HCT116 (cell line): ENCODE results near the gene PDXK.

Experiments used
- ATF3 ChIP-seq: IDR thresholded peaks from 2 replicates; pipeline ENCODE4 v1.6.1; 2012
- CTCF ChIP-seq, 3 experiments: fragments of 200-600 bp in 1 of 3; sonication (generic) in 1 of 3; IDR thresholded peaks in 2 of 3; conservative IDR thresholded peaks in 1 of 3; 2 replicates each; pipeline ENCODE4 v1.5.1; 2012 to 2017; ENCODE audit warnings: low read depth in 2 of 3, low read length in 2 of 3, antibody characterized with exemption in 1 of 3, borderline replicate concordance in 1 of 3, control low read depth in 1 of 3, mild to moderate bottlenecking in 1 of 3, mixed read lengths in 1 of 3, mixed run types in 1 of 3, moderate library complexity in 1 of 3; ENCODE audit not compliant: insufficient read depth in 1 of 3
- EGR1 ChIP-seq: IDR thresholded peaks from 2 replicates; pipeline ENCODE4 v1.6.1; 2012; ENCODE audit warnings: low read depth
- FOSL1 ChIP-seq: IDR thresholded peaks from 2 replicates; pipeline ENCODE4 v1.6.1; 2012; ENCODE audit warnings: low read depth
- MAX ChIP-seq: IDR thresholded peaks from 2 replicates; pipeline ENCODE4 v1.6.1; 2012
- POLR2A ChIP-seq: IDR thresholded peaks from 2 replicates; pipeline ENCODE4 v1.7.0; 2011; ENCODE audit warnings: borderline replicate concordance; ENCODE audit not compliant: insufficient read depth, insufficient read length; ENCODE audit errors: extremely low read depth
- POLR2AphosphoS5 ChIP-seq: IDR thresholded peaks from 2 replicates; pipeline ENCODE4 v1.6.1; 2011; ENCODE audit warnings: mild to moderate bottlenecking, low read depth, low read length, moderate library complexity
- SIN3A ChIP-seq: IDR thresholded peaks from 2 replicates; pipeline ENCODE4 v1.6.1; 2012; ENCODE audit warnings: low read depth
- YY1 ChIP-seq: IDR thresholded peaks from 2 replicates; pipeline ENCODE4 v1.6.1; 2011; ENCODE audit warnings: low read length, low read depth, moderate library complexity, mild to moderate bottlenecking; ENCODE audit not compliant: insufficient replicate concordance; ENCODE audit errors: extremely low read depth
- ZFX ChIP-seq: fragments of 450-650 bp; IDR thresholded peaks from 2 replicates; pipeline ENCODE4 v1.6.1; 2017

- TF ChIP-seq FOSL1 (no peak), MAX (no peak), POLR2A (no peak), POLR2AphosphoS5 (no peak), ZFX (no peak), CTCF (IDR thresholded peaks at IDR 0.05 in 2 of 3, conservative IDR thresholded peaks at IDR 0.05 in 1 of 3; ENCODE audit: borderline replicate concordance in 1 of 3, insufficient read depth in 1 of 3, low read depth in 2 of 3, low read length in 2 of 3) (no peak), EGR1 (no peak), SIN3A (no peak), ATF3 (no peak), YY1 (no peak)
Measured at GRCh38 chr21:43744725-43745124, 25.8 kb downstream of the PDXK start.
